GM21447 (cell line): Measurements from ENCODE around the gene ABI1.
A peak's percentile ranks its signal among the peaks of the same experiment; 100 is the strongest.

Experiments
- ATAC-seq: cut with Tn5 transposase; IDR thresholded peaks from one replicate; pipeline ENCODE4 v1.9.1; 2021; ENCODE audit not compliant: unreplicated experiment

ABI1 gene

GRCh38 chr10:26776258-26776657 is 84.5 kb downstream of the ABI1 start:
- no peak for ATAC-seq

GRCh38 chr10:26773633-26774032 is 87.1 kb downstream of the ABI1 start:
- no peak for ATAC-seq

- no peak for ATAC-seq
Measured at GRCh38 chr10:26770069-26770468, 90.7 kb downstream of the ABI1 start.

- ATAC-seq, result no peak
Measured at GRCh38 chr10:26765549-26765948, 95.2 kb downstream of the ABI1 start.

- no peak for ATAC-seq
Measured at GRCh38 chr10:26759008-26759407, 101.8 kb downstream of the ABI1 start.

- peak; percentile 99 for ATAC-seq
Measured at GRCh38 chr10:26755443-26755903, 105.3 kb downstream of the ABI1 start.

GRCh38 chr10:26746061-26746460 is 114.7 kb downstream of the ABI1 start:
- ATAC-seq, result no peak

- ATAC-seq, result no peak
Measured at GRCh38 chr10:26743841-26744240, 116.9 kb downstream of the ABI1 start.

GRCh38 chr10:26743091-26743490 is 117.7 kb downstream of the ABI1 start:
- no peak for ATAC-seq

- ATAC-seq, result no peak
Measured at GRCh38 chr10:26741368-26741767, 119.4 kb downstream of the ABI1 start.

- peak; percentile 32 for ATAC-seq
Measured at GRCh38 chr10:26739071-26739631, 121.6 kb downstream of the ABI1 start.

GRCh38 chr10:26738301-26738911 is 122.4 kb downstream of the ABI1 start:
- no peak for ATAC-seq

- peak; percentile 78 for ATAC-seq
Measured at GRCh38 chr10:26737730-26738129, 123.0 kb downstream of the ABI1 start.

- ATAC-seq, result no peak
Measured at GRCh38 chr10:26735435-26735834, 125.3 kb downstream of the ABI1 start.

GRCh38 chr10:26733750-26734568 is 126.8 kb downstream of the ABI1 start:
- no peak for ATAC-seq

GRCh38 chr10:26730552-26730951 is 130.2 kb downstream of the ABI1 start:
- ATAC-seq, result no peak

- no peak for ATAC-seq
Measured at GRCh38 chr10:26729395-26729794, 131.4 kb downstream of the ABI1 start.

GRCh38 chr10:26728957-26729356 is 131.8 kb downstream of the ABI1 start:
- no peak for ATAC-seq

- ATAC-seq, result no peak
Measured at GRCh38 chr10:26727005-26727404, 133.8 kb downstream of the ABI1 start.

GRCh38 chr10:26725837-26726727 is 134.7 kb downstream of the ABI1 start:
- ATAC-seq, result no peak

GRCh38 chr10:26723016-26723415 is 137.7 kb downstream of the ABI1 start:
- ATAC-seq, result no peak
